SJSA1 (cell line): ENCODE data around the gene SLC8A1. TPM values are rescaled to one million over a fixed set of nuclear protein-coding genes. Genes with fewer than 3 reads are reported as not detected.

Experiments
- DNase-seq, 2 experiments: peaks; one replicate each; pipeline ENCODE4 v3.0.0-alpha.2; 2015 to 2020; ENCODE audit warnings: low spot score in 2 of 2, low read depth in 1 of 2
- H3K27ac ChIP-seq: fragments of 250-450 bp; sonication (Bioruptor Pico); 2 replicates; pipeline ENCODE4 v1.5.1; 2020; ENCODE audit warnings: mild to moderate bottlenecking, moderate library complexity
- H3K27me3 ChIP-seq: fragments of 250-450 bp; sonication (Bioruptor Pico); replicated peaks from 2 replicates; pipeline ENCODE4 v1.5.1; 2020; ENCODE audit warnings: mild to moderate bottlenecking, moderate library complexity
- H3K36me3 ChIP-seq: fragments of 250-450 bp; sonication (Bioruptor Pico); 2 replicates; pipeline ENCODE4 v1.5.1; 2020; ENCODE audit warnings: mild to moderate bottlenecking
- H3K4me1 ChIP-seq: fragments of 250-450 bp; sonication (Bioruptor Pico); replicated peaks from 2 replicates; pipeline ENCODE4 v1.6.1; 2021; ENCODE audit warnings: mild to moderate bottlenecking
- H3K4me3 ChIP-seq: fragments of 250-450 bp; sonication (Bioruptor Pico); 2 replicates; pipeline ENCODE4 v1.5.1; 2020; ENCODE audit warnings: mild to moderate bottlenecking
- H3K9me3 ChIP-seq: fragments of 250-450 bp; sonication (Bioruptor Pico); replicated peaks from 2 replicates; pipeline ENCODE4 v1.5.1; 2020; ENCODE audit warnings: mild to moderate bottlenecking
- total RNA-seq: library from RNA; depleted of rRNA; stranded (reverse); fragments of >200 nt; shearing (Covaris generic); gene quantifications from 2 replicates; pipeline ENCODE4 v1.2.3, GENCODE V29; 2014

The SLC8A1 gene
- total RNA-seq, 1 experiment from 2014 or later = 20.1 TPM

DNA sequence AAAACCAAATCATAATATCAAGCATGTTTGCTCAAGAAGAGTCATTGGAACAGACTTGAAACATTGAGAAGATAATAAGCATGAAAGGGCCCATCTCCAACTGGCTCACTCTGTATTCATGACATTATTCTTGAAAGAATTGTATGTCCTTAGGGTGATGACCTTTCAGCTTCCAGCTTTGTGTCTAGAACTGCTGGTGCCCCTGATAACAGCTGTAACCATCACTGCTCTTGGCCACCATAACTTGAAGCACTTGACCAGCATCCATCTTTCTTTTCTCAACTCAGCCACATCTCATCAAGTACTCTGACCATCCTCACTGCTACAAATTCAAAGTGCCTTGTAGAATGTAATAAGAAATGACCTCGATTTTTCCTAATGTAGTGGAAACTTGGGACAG lies 289.9 kb downstream of the SLC8A1 start:
- H3K27me3 ChIP-seq = no peaks in the 10 kb centered on the region
- no peak overlapping the region for H3K4me3 ChIP-seq
- H3K27ac ChIP-seq = no peak overlapping the region
- DNase-seq = no peak
- no peaks in the 10 kb centered on the region for H3K36me3 ChIP-seq
- no peaks in the 10 kb centered on the region for H3K4me1 ChIP-seq
- no peaks in the 10 kb centered on the region for H3K9me3 ChIP-seq

- no peak for DNase-seq
- H3K4me1 ChIP-seq = no peaks in the 10 kb centered on the region
- no peaks in the 10 kb centered on the region for H3K36me3 ChIP-seq
- H3K27ac ChIP-seq = no peak overlapping the region
- H3K4me3 ChIP-seq = no peak overlapping the region
- H3K9me3 ChIP-seq = no peaks in the 10 kb centered on the region
- no peaks in the 10 kb centered on the region for H3K27me3 ChIP-seq
Measured at GRCh38 chr2:40160751-40161218, 291.1 kb downstream of the SLC8A1 start.

DNA sequence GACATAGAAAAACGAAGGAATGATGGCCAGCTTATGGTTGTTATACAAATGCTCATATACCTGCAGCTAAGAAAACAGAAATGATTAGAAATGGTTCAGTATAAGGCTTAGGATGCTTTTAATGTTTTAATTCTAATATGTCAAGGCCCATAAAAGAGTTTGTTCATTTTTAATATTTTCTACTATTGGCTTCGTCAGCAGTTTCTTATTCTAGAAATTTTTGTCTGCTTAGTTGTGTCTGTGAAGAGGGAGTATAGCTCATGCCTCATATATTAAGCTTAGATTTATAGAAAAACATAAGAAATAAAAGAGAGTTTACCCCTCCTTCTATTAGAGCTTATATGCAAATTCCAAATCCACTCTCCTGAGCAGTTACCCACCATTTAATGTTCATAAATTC lies 292.6 kb downstream of the SLC8A1 start:
- no peaks in the 10 kb centered on the region for H3K27me3 ChIP-seq
- no peaks in the 10 kb centered on the region for H3K36me3 ChIP-seq
- no peak overlapping the region for H3K27ac ChIP-seq
- H3K9me3 ChIP-seq = no peaks in the 10 kb centered on the region
- H3K4me3 ChIP-seq = no peak overlapping the region
- no peaks in the 10 kb centered on the region for H3K4me1 ChIP-seq
- DNase-seq = no peak

DNA sequence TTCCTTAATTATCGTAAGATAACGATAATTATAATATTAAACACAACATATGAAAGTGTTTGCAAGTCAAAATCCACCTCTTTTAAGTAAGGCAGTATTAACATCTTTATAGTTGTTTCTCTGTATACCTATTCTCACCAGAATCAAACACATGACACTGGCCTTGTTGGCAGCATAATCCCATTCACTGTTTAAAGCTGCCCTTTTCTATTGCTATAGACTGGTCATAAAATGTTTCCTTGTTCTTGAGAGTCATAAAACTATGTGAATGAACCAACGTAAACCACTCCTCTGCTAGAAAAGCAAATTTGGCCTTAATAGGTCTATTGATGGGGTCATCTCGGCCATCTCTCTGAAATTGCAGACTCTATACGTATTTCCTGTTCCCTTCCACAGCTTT lies 293.1 kb downstream of the SLC8A1 start:
- Histone ChIP-seq H3K27ac (no peak overlapping the region), H3K9me3 (no peaks in the 10 kb centered on the region), H3K27me3 (no peaks in the 10 kb centered on the region), H3K4me1 (no peaks in the 10 kb centered on the region), H3K36me3 (no peaks in the 10 kb centered on the region), H3K4me3 (no peak overlapping the region)
- DNase-seq = no peak

DNA sequence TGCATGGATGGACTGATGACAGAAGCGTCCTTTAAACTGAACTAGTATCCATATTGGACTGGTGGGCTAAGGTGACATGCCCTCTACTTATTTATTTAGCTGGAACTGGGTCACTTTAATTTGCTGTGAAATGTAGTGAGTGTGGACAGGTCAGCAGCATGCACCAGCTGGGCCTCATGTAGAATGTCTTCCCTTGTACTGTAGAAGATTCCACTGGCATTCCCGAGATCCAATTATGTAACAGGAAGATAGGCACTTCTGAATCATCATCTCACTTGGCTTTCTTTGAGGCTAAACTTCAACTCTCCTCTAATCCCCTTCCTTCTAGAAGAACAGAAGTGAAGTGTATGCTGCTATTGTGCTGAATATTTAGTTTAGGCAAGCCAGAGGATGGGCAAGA lies 296.2 kb downstream of the SLC8A1 start:
- Histone ChIP-seq H3K27me3 (no peaks in the 10 kb centered on the region), H3K27ac (no peak overlapping the region), H3K9me3 (no peaks in the 10 kb centered on the region), H3K4me1 (no peaks in the 10 kb centered on the region), H3K4me3 (no peak overlapping the region), H3K36me3 (no peaks in the 10 kb centered on the region)
- no peak for DNase-seq

DNA sequence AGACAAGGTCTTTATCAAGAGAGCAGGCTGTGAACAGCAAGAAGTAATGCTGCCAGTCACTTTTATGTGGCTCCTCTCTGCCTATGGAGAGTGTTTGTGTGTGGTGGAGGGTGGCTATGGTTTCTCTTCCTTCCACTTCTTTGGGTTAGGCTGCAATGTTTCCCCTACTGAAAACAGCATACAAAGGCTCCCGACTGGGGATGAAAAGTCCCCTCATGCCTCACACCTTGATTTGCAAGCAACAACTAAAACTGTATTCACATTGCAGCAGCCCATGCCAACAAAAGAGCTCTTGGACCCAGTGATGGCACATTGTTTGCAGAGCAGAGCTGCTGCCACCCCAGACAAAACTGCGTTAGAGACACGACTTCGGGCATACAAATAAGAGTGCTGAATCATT lies 301.6 kb downstream of the SLC8A1 start:
- DNase-seq = no peak
- Histone ChIP-seq H3K27ac (no peak overlapping the region), H3K9me3 (no peaks in the 10 kb centered on the region), H3K27me3 (no peaks in the 10 kb centered on the region), H3K36me3 (no peaks in the 10 kb centered on the region), H3K4me1 (no peaks in the 10 kb centered on the region), H3K4me3 (no peak overlapping the region)

GRCh38 chr2:40148334-40148733 lies 303.6 kb downstream of the SLC8A1 start:
- Histone ChIP-seq H3K27me3 (no peaks in the 10 kb centered on the region), H3K36me3 (no peaks in the 10 kb centered on the region), H3K4me1 (no peaks in the 10 kb centered on the region), H3K27ac (no peak overlapping the region), H3K4me3 (no peak overlapping the region), H3K9me3 (no peaks in the 10 kb centered on the region)
- no peak for DNase-seq

- no peak overlapping the region for H3K27ac ChIP-seq
- no peak for DNase-seq
Measured at GRCh38 chr2:40147360-40147759, 304.5 kb downstream of the SLC8A1 start.

GRCh38 chr2:40144022-40144421 lies 307.9 kb downstream of the SLC8A1 start:
- no peaks in the 10 kb centered on the region for H3K4me1 ChIP-seq
- no peak overlapping the region for H3K27ac ChIP-seq
- no peak overlapping the region for H3K4me3 ChIP-seq
- no peaks in the 10 kb centered on the region for H3K9me3 ChIP-seq
- no peak for DNase-seq
- no peaks in the 10 kb centered on the region for H3K36me3 ChIP-seq
- H3K27me3 ChIP-seq = no peaks in the 10 kb centered on the region

More at GRCh38 chr2:40147360-40147759, 304.5 kb downstream of the SLC8A1 start:
- Histone ChIP-seq H3K4me1 (no peaks in the 10 kb centered on the region), H3K36me3 (no peaks in the 10 kb centered on the region), H3K4me3 (no peak overlapping the region), H3K9me3 (no peaks in the 10 kb centered on the region), H3K27me3 (no peaks in the 10 kb centered on the region)

GRCh38 chr2:40138314-40138713 lies 313.6 kb downstream of the SLC8A1 start:
- DNase-seq = no peak
- no peak overlapping the region for H3K4me3 ChIP-seq
- no peaks in the 10 kb centered on the region for H3K9me3 ChIP-seq
- H3K36me3 ChIP-seq = no peaks in the 10 kb centered on the region
- H3K27me3 ChIP-seq = no peaks in the 10 kb centered on the region
- H3K4me1 ChIP-seq = no peaks in the 10 kb centered on the region
- H3K27ac ChIP-seq = no peak overlapping the region

DNA sequence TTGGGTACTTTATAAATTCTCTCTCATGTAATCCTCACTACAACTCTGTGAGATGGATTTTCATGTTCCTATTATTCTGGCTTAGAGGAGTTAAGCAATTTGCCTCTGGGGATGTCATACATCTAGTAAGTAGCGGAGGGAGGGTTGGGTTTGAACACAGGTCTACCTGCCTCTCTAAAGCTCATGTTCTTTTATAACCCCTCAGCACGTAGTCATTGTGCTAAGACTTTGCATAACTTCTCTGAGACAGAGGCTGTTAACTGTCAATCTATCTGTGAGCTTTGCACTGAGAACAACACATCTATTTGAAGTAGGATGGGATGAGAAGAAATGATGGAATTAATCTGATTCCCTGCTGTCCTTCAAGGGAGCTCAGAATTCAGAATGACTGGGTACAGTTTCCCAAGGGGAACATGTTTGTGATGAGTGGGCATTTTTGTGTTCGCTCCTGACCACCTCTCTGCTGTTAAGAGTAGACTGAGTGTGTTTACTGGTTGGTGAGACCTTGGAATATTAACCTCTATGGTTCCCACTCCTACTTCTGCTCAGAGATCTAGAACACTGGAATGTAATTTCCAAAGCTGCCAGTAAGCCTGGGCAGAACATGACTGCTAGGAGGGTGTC lies 320.7 kb downstream of the SLC8A1 start:
- no peak for DNase-seq
- Histone ChIP-seq H3K4me3 (no peak overlapping the region), H3K4me1 (peaks cover 29% of the 10 kb centered on the region), H3K36me3 (no peaks in the 10 kb centered on the region), H3K27ac (no peak overlapping the region), H3K27me3 (no peaks in the 10 kb centered on the region), H3K9me3 (no peaks in the 10 kb centered on the region)

DNA sequence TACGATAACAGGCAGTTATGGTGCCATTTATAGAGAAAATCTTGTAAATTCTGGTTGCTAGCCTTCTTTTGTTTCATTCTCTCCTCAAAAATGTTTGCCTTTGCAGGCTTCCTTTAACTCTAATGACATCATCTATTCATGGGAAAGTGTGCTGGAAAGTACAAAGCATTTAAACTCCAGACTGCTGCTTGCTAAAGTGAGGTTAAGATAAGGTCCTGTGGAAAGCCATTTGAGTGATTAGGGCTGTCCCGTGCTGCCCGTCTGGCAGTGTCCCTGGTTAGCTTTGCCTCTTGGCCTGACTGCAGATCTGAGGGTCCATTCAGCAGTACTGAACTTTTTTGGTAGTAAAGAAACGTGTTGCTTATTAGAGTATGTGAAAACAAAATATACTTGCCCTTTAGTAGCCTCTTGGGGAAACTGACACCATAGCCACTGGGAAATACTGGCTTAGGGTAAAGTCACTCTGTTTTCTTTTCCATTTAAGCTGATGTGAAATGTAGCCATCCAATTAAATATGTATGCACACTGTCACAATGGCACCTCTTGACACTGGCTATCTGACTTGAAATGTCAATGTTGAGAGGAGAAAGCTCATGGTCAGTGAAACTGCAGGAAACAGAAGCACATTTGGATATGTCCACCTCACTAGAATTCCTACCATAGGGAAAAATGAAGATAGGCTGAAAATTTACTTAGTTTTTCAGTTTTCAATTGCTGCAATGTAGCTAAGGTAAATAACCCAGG lies 321.5 kb downstream of the SLC8A1 start:
- H3K36me3 ChIP-seq = no peaks in the 10 kb centered on the region
- no peaks in the 10 kb centered on the region for H3K9me3 ChIP-seq
- peak in 1 of 2 experiments; percentile 29 for DNase-seq
- no peak overlapping the region for H3K4me3 ChIP-seq
- H3K4me1 ChIP-seq = peaks cover 29% of the 10 kb centered on the region
- H3K27ac ChIP-seq = 0 out of 2 replicates have a peak overlapping the region, but pooled peaks have one; percentile 3
- no peaks in the 10 kb centered on the region for H3K27me3 ChIP-seq

GRCh38 chr2:40129725-40130124 lies 322.2 kb downstream of the SLC8A1 start:
- Histone ChIP-seq H3K27me3 (no peaks in the 10 kb centered on the region), H3K9me3 (no peaks in the 10 kb centered on the region), H3K4me1 (peaks cover 29% of the 10 kb centered on the region), H3K4me3 (no peak overlapping the region), H3K36me3 (no peaks in the 10 kb centered on the region), H3K27ac (0 out of 2 replicates have a peak overlapping the region, but pooled peaks have one; percentile 3)
- DNase-seq = no peak

GRCh38 chr2:40128796-40129195 lies 323.1 kb downstream of the SLC8A1 start:
- H3K9me3 ChIP-seq = no peaks in the 10 kb centered on the region
- no peak overlapping the region for H3K4me3 ChIP-seq
- H3K36me3 ChIP-seq = no peaks in the 10 kb centered on the region
- no peak for DNase-seq
- peaks cover 29% of the 10 kb centered on the region for H3K4me1 ChIP-seq
- no peak overlapping the region for H3K27ac ChIP-seq
- no peaks in the 10 kb centered on the region for H3K27me3 ChIP-seq
